ENCODE results near the gene TMEFF2.

The TMEFF2 gene

DNA sequence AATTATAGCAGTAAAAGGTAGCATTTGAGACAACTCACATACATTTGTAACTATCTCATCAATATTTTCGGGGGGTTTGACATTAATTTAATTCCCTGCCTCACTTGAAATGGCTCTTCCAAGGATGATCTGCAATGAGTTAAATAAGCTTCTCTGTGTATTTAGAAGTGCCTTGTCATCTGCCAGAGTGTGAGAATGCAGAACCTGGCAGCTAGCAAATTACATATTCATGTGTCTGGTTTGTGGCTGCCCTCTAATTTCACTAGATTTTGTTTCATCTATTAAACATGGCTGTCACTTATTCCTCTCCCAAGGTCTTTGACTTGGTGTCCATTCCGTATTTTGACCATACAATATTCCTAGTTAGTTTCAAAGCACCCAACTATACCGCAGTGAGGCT is 189.5 kb downstream of the TMEFF2 start:
- DNase-seq = no peak

DNA sequence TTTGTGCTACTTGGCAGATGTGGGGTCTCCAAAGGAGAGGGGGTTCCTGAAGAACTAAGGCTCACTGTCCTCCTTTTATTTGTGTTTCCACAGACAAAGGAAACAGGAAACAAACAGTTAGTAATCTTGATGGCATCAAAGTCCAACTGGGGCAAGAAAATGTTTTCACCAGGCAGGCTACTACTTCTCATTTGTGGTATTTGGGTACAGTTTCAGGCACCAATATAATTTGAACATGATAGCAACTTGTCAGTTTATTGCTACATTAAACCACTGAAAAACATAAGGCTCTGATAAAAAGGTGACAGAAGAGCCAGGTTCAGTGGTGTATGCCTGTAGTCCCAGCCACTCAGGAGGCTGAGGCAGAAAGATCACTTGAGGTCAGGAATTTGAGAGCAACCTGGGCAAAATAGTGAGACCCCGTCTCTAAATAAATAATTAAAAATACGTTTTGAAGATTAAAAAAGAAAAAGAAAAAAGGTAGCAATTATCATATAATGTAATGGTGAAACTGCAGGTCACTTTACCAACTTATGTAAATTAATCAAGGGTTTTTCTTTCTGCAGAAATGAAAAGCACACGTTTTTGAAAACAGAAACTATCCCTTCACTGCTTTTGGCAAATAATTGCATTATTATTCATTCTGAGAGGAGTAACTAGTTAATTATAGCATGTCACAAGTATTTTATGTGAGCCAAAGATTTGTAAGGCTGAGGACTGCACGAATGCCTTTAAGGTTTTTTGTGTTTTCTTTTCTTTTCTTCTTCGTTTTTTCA is 190.4 kb downstream of the TMEFF2 start:
- no peak for DNase-seq

DNA sequence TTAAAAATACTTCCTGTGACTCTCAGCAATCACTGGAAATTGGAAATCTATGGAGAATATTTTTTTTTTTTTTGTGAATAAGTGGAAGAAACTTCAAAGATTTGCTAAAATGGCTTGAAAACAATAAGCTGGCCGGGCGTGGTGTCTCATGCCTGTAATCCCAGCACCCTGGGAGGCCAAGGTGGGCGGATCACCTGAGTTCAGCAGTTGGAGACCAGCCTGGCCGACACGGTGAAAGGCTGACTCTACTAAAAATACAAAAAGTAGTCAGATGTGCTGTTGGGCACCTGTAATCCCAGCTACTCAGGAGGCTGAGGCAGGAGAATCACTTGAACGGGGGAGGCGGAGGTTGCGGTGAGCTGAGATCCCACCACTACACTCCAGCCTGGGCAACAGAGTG is 192.3 kb downstream of the TMEFF2 start:
- no peak for DNase-seq

DNA sequence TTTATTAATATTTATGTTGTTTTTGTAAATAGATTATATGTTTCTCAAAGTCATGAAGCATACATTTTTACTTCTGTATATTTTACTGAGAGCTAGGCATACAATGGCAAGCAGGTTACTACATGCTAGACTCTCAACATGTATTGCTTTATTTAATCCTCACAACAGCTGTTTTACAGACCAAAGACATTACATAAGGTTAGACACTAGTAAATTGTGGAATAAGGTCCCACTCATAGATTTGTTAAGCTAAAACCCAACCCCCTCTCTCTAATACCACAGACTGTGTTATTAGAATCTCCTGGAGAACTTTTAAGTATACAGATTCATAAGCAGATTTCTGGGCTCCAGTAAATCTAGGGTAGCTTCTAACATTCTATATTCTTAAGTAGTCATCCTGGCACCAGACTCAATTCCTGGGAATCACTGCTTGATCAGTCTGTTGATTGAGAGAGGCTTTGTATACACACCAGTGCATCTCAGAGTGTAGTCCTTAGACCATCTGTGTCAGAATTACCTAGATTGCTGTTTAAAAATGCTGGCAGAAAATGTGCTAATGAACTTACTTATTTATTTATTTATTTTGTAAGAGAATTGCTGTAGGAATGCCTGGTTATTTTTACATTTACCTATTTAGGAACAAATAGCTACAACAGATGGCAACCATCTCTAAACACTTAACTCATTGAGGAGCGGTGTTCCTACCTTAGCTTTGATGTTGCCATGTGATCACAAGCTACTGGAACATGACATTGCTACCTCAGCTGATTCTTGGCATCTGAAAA is 194.3 kb downstream of the TMEFF2 start:
- no peak for DNase-seq

DNA sequence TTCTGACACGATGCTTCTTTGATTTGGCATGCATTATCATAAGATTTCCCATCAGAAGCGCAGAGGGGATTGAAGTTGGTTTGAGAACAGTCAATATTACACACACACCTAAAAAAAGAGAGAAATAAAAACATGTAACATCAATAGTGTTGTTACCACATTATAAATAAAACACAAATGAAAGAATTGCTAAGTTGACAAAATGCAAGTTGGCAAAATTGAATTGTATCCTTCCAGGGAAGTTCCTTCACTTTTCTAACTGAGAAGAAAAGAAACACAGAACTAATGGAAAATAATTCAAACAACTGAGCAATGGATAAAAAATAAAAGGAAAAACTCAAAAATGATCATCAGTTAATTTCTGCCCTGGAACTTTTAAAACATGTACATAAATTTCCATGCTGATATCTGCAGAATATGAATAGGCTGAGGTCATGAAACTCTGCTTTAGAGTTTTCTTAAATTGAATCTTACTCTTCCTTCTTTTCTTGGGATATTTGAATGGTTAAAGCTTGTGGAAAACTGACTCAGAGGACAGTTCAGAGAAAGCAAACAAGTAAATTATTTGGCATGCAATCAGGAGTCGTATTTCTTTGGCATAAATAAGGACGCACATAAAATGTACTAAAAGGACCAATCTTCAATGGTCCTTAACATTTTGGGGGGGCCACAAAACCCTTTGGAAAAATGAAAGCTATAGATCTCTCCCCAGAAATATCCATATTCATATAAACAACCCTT is 195.5 kb downstream of the TMEFF2 start:
- no peak for DNase-seq

DNA sequence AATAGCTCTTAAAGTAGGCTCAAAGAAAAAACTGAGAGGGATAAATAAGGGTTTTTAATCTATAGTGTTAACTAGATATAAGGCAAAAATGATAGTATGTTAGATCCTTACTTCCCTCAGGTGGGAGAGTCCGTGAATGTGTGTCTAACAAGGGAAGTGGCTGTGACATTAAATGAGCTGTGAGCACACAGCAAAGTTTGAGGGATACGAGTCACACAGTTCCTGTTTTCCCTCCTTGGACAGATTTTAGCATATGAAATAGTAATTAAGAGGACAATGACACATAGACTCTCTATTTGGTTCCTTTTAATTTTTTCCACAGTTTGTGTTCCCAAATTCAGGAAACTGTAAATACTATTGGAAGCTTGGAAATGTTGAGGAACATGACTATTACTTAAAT is 199.4 kb downstream of the TMEFF2 start:
- DNase-seq = no peak

DNA sequence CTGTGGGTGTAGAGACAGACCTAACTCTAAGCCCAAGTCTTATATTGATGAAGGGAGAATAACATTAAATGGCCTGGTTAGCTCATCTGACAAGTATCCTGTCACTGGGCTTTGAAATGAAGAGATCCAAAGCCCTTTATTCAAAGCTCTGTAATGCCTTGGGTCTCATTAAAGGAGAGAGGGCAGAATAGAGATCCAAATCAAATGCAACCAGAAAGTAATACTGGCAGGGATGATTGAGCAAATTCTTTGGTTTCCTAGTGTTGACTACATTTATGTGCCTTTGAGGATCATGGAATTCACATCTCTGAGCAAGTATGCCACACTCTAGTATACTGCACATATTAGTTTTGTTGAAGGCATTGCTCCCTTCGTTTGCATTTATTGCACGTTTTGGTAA is 200.0 kb downstream of the TMEFF2 start:
- no peak for DNase-seq

DNA sequence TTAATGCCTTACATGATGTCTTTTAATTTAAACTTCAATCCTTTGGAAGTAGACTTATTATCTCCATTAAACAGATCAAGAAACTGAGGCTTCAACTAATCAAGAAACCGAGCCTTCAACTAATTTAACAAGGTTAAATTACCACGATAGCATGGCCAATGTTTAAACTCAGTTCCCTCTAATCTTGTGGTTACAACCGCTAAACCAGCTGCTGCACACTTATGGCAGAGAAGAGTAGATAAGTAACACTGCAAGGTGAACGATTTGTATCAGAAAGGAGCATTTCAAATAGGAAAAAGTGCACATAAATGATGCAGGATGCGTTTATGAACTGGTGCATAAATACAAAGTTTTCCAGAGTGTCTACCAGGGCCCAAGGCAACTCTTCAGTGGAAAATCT is 203.3 kb downstream of the TMEFF2 start:
- DNase-seq = no peak

DNA sequence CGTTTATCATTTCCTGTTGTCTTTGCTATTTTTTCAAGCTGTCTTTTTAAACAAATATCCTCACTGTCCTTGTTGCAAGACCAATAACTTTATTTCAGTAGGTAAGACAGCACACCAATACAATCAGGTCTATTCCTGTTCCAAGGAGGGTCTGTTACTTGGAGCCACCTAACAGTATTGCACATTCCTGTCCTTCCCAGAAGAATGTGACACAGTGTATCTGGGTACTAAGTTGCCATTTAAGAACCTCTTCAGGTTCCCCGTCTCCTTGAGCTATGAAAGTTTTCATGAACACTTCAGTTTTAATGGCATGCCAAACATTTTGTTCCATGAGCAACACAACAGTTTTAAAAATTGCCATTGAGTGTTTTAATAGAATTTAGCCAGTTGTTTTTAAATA is 209.0 kb downstream of the TMEFF2 start:
- DNase-seq = no peak

DNA sequence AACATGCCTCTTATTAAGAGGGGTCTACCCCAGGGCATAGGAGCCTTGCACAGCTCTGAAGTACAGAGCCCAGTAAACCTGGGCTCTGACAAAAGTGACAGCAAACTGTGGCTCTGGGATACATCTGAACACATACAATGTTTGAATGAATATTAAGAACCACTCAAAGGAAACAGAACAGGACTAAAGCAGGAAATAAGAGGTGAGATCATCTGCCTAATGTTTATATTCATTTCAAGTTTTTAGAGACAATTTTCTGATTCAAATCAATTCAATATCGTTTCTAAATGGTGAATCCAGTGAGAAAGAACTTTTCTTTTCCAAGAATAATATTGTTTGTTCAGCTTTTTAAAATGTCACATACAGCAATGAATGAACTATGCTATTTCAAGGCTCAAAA is 211.1 kb downstream of the TMEFF2 start:
- no peak for DNase-seq

DNA sequence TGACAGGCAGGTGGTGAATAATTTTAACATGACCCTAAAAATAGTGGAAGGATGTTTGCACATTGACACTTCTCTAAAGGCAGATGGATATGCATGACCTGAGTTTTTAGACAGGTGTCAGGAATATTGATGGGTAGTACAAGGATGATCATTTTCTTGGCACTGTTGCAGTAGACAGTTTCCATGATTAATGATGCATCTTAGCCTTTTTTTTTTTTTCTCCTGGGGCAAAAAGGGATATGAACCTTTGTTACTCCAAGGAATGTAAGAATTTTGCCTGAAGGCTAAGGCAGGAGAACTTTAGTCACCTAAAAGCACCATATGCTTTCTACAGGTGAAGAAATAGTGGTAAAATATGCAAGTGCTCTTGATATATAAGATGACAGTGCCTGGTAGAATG is 211.5 kb downstream of the TMEFF2 start:
- DNase-seq = no peak

DNA sequence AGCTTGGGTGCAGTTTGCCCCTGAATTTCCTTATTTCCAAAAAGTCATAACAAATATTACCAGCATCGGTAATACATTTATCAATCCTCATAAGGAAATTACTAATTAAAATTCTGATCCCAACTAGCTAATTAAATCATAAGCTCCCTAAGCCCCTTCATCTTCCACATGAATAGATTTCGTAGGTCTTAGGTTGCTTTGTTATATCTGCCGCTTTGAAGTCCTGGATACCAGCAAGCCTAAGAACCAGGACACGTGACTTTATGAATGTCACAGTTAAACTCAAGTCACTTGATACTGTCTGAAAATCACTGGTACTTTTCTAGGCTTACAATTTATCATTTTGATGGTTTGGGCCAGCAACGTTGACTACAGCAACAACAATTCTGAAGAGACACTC is 213.0 kb downstream of the TMEFF2 start:
- DNase-seq = no peak

DNA sequence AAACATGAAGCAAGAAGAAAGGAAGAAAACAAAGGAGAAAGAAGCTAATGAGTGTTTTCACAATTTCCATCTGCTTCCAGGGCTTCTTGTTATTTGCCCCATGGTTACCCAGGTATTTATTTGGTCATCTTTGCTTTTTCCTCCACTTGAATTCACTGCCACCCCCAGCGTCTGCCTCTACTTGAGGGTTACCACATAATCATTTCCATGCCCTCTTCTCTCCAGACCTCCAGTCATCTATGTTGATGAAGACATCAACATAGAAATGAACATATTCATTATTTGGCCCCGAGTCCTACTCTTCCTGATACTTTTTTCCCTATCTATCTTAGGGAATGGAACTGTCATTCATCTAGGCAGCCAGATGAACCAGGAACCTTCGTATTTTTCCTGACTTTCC is 214.2 kb downstream of the TMEFF2 start:
- no peak for DNase-seq

DNA sequence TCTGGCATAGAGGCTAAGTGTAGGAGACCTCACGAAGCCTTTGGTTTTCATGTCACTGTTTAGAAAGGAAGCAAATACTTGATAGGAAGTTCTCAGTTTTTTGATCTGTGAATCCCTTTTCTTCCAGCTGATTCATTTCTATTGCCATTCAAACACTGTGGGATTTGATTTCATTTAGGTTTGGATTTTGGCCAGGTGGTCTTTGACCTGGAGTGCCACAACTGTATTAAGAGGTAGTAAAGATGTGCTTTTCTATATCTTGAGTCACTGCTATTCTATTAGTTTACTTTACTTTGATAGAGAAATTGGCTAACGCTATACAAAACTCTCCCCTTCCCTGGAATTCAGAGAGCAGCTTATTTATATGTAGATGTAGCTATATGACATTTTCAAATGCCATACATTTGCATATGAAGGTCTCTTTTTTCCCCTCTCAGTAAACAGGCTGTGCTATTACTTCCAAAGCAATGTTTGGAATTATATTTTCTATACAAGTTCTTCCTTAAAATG is 215.5 kb downstream of the TMEFF2 start:
- DNase-seq = no peak

DNA sequence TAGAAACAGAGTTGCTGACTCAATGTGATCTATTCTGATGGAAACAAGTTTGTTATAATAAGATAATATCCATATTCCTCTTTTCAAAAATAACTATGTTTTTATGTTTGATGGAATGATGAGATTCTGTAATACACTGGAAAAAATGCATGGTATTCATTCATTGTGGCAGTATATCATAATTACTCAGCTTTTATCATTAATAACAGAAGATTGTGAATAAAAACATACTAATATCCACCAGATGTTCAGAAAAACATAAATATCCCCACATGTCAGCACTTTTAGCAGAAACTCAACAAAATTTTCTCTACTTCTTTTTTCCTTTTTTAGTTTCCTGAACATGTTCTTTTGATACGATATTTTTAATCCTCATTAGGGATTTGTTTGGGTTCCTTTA is 217.0 kb downstream of the TMEFF2 start:
- DNase-seq = no peak

DNA sequence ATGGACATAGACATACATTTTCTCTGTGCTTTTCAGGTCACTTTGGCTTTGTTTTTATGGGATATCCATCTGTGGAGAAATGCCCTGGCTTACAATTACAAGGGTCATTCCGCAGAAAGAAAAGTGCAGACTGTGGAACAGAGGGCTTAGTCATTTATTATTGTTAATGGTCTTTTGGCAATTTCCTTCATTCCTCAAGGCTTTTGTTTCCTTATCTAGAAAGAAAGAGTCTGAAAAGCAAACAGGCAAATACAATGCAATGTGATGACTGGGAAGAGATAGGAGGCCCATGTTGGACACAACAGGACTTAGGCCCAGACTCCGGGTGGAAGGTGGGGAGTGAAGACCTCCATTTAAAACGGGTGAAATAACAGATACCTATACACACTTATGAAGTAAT is 218.3 kb downstream of the TMEFF2 start:
- DNase-seq = no peak

DNA sequence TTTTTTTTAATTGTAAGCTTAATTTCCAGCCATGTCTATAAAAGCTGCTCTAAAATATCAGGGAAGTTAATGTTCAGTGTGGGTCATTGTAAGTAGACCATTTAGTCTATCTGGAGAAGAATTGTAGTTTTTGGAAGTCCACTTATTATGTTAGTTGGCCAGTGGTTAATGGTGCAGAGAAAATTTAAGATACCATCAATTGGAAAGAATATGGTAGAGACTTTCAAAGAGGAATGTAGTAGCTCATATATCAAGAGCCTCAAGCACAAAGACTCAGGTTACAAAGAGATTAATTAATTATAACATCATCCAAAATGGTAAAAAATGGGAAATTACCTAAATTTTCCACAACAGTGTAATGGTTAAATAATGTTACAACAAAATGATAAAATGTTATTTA is 220.1 kb downstream of the TMEFF2 start:
- DNase-seq = no peak

DNA sequence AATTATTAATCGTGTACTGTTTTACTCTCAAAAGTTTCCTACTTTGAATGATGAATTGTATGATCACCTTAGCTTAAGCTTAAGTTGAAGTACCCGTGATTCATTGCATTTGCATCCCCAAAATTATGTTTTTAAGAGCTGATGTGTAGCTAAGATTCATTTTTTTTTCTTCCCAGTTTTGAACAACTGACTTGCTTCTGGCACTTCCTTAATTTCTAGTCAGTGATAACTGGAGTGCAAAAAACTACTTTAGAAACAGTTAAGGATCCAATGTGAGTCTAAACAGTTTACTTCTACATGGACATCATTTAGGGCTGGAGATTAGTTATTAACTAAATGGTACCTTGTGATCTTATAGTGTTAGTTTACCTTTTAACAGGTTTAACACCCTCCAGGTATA is 223.9 kb downstream of the TMEFF2 start:
- DNase-seq = no peak

DNA sequence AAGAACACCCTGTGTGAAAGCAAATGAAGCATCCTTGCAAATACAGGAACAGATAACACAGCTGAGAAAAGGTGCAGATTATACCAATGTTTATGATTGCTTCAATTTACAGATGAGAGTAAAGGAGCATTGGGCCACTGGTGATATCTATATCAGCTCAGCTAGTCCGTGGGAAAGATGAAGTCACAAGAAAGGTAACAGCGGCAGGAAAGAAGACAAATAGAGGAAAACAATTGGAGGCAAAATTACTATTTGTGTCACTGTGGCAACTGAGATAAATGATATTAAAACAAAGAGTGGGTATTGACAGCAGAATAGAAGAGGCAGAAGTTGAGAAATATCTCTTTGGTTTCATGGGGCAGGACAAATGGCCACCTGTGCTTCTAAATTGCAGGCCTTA is 226.6 kb downstream of the TMEFF2 start:
- DNase-seq = no peak

DNA sequence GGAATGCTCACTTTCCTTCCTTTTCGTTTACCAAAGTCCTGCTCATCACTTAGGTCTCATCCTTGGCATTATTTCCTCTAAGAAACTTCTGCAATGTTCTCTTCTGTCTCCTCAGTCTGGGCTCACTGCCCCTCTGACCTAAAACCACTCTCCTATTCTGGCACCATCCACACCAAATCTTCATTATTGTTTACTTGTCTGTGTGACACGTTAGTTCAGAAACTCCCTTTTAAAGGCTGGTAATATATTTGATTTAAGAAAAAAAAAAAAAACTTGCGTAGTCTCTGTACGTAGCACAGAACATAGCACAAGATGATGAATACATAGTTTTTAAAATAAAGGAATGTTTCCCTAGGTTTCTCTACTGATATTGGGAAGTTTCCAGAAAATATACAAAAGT is 229.0 kb downstream of the TMEFF2 start:
- DNase-seq = no peak

DNA sequence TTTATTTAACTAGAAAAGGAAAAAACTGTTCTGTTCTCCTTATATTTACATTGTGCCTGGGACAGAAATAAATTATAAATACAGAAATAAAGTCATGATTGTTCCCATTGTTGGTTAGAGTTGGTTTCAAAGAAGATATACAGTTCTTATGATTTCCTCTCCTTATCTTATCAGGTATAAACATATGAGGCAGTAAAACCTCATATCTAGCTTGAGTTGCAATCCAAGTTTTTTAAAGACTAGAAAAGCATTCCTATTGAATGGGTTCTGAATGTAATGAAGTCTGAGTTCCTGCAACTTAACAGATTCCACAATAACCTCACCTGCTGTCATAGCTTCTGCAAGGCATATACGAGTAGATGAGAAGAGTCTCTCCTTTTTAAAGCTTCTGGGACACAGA is 233.2 kb downstream of the TMEFF2 start:
- no peak for DNase-seq

DNA sequence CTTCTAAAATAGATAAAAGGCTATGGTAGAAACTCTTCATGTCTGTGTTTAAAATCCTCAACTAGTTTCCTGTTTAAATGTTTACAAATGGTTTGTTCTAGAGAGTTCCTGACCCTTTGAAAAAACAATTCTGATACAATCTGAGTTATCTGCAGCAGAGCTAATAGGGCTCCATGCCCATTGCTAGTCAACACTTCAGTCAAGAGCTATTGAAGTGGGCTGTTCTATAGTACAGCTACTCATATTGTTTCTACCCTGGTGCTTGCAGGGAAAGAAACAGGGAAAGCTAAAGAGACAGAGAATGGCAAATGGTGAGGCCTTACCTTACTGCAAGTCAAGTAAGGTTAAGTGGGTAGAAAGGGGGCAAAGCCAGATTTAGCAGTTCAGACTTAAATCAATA is 235.5 kb downstream of the TMEFF2 start:
- DNase-seq = peak; percentile 91

DNA sequence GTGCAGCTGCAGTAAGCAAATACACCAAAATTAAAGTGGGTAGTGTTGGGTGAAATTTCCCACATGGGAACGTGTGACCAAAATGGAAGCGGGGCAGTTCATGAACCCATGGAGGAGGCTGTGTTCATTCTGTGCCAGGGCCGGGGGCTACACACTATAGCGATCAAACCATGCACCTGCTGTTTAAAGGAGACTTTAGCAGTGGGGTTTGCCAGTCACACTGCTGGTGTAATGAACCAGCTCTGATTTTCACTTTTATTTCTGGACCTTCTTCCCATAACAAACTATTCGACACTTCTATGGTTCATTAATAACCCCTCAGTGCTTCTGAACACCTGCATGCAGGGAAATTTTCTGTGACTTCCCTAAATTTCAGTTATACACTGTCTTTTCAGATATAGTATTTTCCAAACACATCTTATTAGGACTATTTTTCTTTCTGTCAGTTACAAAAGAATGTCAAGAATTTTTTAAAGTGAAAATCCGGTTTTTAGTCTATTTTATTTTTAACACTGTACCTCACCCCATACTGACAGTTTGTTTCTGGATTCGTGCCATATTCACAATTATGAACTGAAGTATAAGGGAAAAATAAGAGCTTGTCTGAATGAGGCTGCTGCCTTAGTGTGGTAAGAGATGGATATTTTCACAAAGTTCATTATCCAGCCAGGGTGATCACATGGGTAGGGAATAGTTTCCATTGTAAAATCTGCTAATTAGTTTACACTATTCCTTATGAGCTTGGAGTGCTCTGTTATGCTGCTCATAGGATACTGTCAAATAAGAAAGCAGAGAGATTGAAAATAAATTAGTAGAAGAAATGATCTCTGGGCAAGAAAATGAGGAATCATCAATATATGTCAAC is 236.5 kb downstream of the TMEFF2 start:
- DNase-seq = peak; percentile 4
